Endothelial cell of umbilical vein (primary cell): Measurements from ENCODE around the gene NXN. TPM values are rescaled to one million over a fixed set of nuclear protein-coding genes. Genes with fewer than 3 reads are reported as not detected.

Experiments used
- BruUV-seq: library from RNA; stranded (reverse); fragments of 400-500 nt; replicated peaks from 2 replicates; lab custom pipeline; 2021; lab: Mats Ljungman, UMichigan
- CTCF ChIA-PET: fragments of 300-600, 350-600 bp; sonication (Branson Sonifier 250); formaldehyde crosslinking; loops from one replicate; lab custom pipeline; 2021; ENCODE audit warnings: antibody characterized with exemption, inconsistent platforms; lab: Charles Lee
- POLR2A ChIA-PET: fragments of 300-600, 350-600 bp; sonication (Branson Sonifier 250); formaldehyde crosslinking; loops from one replicate; lab custom pipeline; 2021; ENCODE audit warnings: antibody characterized with exemption, inconsistent platforms; lab: Charles Lee
- DNase-seq: peaks from one replicate; pipeline ENCODE4 v3.0.0-alpha.2; 2011; ENCODE audit warnings: low read depth, low spot score
- FAIRE-seq: peaks from 2 replicates; lab custom pipeline; 2011; peaks lifted over from hg19 to GRCh38; lab: Jason Lieb, UNC
- H2AFZ ChIP-seq: 2 replicates; pipeline ENCODE4 v1.6.0; 2012; ENCODE audit warnings: low read depth, low read length, control low read depth, inconsistent platforms
- H3K27ac ChIP-seq: 2 replicates; pipeline ENCODE4 v1.5.1; 2011; ENCODE audit warnings: low read depth, mild to moderate bottlenecking, control low read depth, low read length, moderate library complexity; ENCODE audit not compliant: insufficient read depth
- H3K27me3 ChIP-seq, 2 experiments: 2 replicates each; pipeline versions ENCODE4 v1.6.0 to v1.6.1; 2011; ENCODE audit warnings: low read length in 2 of 2, mixed read lengths in 1 of 2; ENCODE audit not compliant: control insufficient read depth in 2 of 2, insufficient read depth in 2 of 2
- H3K36me3 ChIP-seq, 2 experiments: 2 replicates in 1 of 2; 3 replicates in 1 of 2; pipeline ENCODE4 v1.5.1; 2011; ENCODE audit warnings: low read length in 2 of 2, mild to moderate bottlenecking in 1 of 2, moderate library complexity in 1 of 2; ENCODE audit not compliant: control insufficient read depth in 2 of 2, insufficient read depth in 2 of 2; ENCODE audit errors: extremely low read depth in 1 of 2
- H3K4me1 ChIP-seq: 3 replicates; pipeline ENCODE4 v1.5.1; 2011; ENCODE audit warnings: mild to moderate bottlenecking, low read length; ENCODE audit not compliant: control insufficient read depth, insufficient read depth; ENCODE audit errors: extremely low read depth
- H3K4me2 ChIP-seq: 2 replicates; pipeline ENCODE4 v1.6.1; 2011; ENCODE audit warnings: low read length, control low read depth, mixed read lengths; ENCODE audit not compliant: insufficient read depth
- H3K4me3 ChIP-seq, 3 experiments: fragments of 200-600 bp in 1 of 3; sonication (generic), shearing (Covaris generic) in 1 of 3; replicated peaks in 1 of 3; 2 replicates each; pipeline ENCODE4 v1.5.1; 2011 to 2016; ENCODE audit warnings: control low read depth in 3 of 3, low read length in 3 of 3, mild to moderate bottlenecking in 2 of 3, inconsistent platforms in 1 of 3, low read depth in 1 of 3, moderate library complexity in 1 of 3; ENCODE audit not compliant: insufficient read depth in 1 of 3
- H3K79me2 ChIP-seq: 2 replicates; pipeline ENCODE4 v1.6.0; 2012; ENCODE audit warnings: low read length, inconsistent platforms; ENCODE audit not compliant: control insufficient read depth, insufficient read depth
- H3K9ac ChIP-seq: replicated peaks from 2 replicates; pipeline ENCODE3; 2011; ENCODE audit warnings: low read length, control low read depth; ENCODE audit not compliant: insufficient read depth; ENCODE audit errors: extremely low read depth
- H3K9me1 ChIP-seq: replicated peaks from 3 replicates; pipeline ENCODE4 v1.6.0; 2011; ENCODE audit warnings: mild to moderate bottlenecking, low read length; ENCODE audit not compliant: control insufficient read depth, insufficient read depth; ENCODE audit errors: extremely low read depth
- H3K9me3 ChIP-seq: replicated peaks from 2 replicates; pipeline ENCODE4 v1.5.1; 2012; ENCODE audit warnings: low read length, inconsistent platforms; ENCODE audit not compliant: control insufficient read depth, insufficient read depth
- H4K20me1 ChIP-seq: replicated peaks from 2 replicates; pipeline ENCODE3; 2011; ENCODE audit warnings: mild to moderate bottlenecking, low read length; ENCODE audit not compliant: control insufficient read depth, insufficient read depth; ENCODE audit errors: extremely low read depth
- CTCF ChIP-seq, 2 donors: IDR thresholded peaks; 1 replicate in 1 of 2; 2 replicates in 1 of 2; pipeline ENCODE4 v1.5.1; 2011; ENCODE audit warnings: low read length in 2 of 2, mild to moderate bottlenecking in 2 of 2, moderate library complexity in 2 of 2, control low read depth in 1 of 2, inconsistent platforms in 1 of 2, low read depth in 1 of 2; ENCODE audit not compliant: insufficient read depth in 1 of 2; ENCODE audit errors: extremely low read depth in 1 of 2
- EZH2 ChIP-seq: IDR thresholded peaks from 2 replicates; pipeline ENCODE4 v1.6.1; 2012; ENCODE audit warnings: borderline replicate concordance, low read depth, mild to moderate bottlenecking, moderate library complexity, low read length, inconsistent platforms; ENCODE audit not compliant: severe bottlenecking
- FOS ChIP-seq: IDR thresholded peaks from 2 replicates; pipeline ENCODE4 v1.6.1; 2011; ENCODE audit warnings: mild to moderate bottlenecking, low read length, moderate library complexity, borderline replicate concordance; ENCODE audit not compliant: insufficient read depth
- GATA2 ChIP-seq: IDR thresholded peaks from 2 replicates; pipeline ENCODE4 v1.7.0; 2011; ENCODE audit warnings: low read depth, mild to moderate bottlenecking, moderate library complexity, mixed read lengths, low read length; ENCODE audit not compliant: insufficient read length, insufficient read depth
- JUN ChIP-seq: IDR thresholded peaks from 2 replicates; pipeline ENCODE4 v1.6.1; 2011; ENCODE audit warnings: borderline replicate concordance, low read depth; ENCODE audit not compliant: insufficient read length, insufficient read depth
- MAX ChIP-seq: IDR thresholded peaks from 2 replicates; pipeline ENCODE4 v1.6.1; 2011; ENCODE audit not compliant: insufficient read depth, insufficient read length
- MYC ChIP-seq: IDR thresholded peaks from one replicate; pipeline ENCODE4 v1.6.1; 2011; ENCODE audit warnings: mild to moderate bottlenecking, low read depth, low read length
- POLR2A ChIP-seq: IDR thresholded peaks from 2 replicates; pipeline ENCODE4 v1.6.1; 2012; ENCODE audit warnings: low read depth, mild to moderate bottlenecking, control low read depth, low read length
- POLR2AphosphoS5 ChIP-seq: IDR thresholded peaks from 2 replicates; pipeline ENCODE4 v1.6.1; 2012; ENCODE audit warnings: low read depth, mild to moderate bottlenecking, control low read depth, low read length, moderate library complexity; ENCODE audit not compliant: insufficient read depth
- dilution Hi-C: fragments of 300-500 bp; cut with MboI; formaldehyde crosslinking; loops from one replicate; pipeline ENCODE4 v1.15.0; 2019; ENCODE audit warnings: low sequenced_read_pairs; ENCODE audit not compliant: extremely low pct_ligation_motif_present
- intact Hi-C: fragments of 100-400 bp; cut with micrococcal nuclease; formaldehyde crosslinking; loops from one replicate; pipeline ENCODE4 v1.10.0; 2022
- polyA plus RNA-seq, 4 experiments: library from polyadenylated mRNA; depleted of rRNA in 3 of 4; stranded (reverse) in 3 of 4; unstranded in 1 of 4; fragments of >200 nt; gene quantifications; 2 replicates each; pipeline versions ENCODE4 v1.2.1 to v1.2.3, GENCODE V29; 2011 to 2012; ENCODE audit warnings: missing spikeins in 1 of 4
- total RNA-seq: library from RNA; stranded (reverse); gene quantifications from 2 replicates; pipeline ENCODE4 v1.2.3, GENCODE V29; 2021

The NXN gene
- total and polyA plus RNA-seq, 2 donors (not counting 3 experiments of a cell fraction or from before 2014, with no cell fraction given), result 69.5 to 77.3 TPM

GRCh38 chr17:869567-870525, 109.7 kb downstream of the NXN start:
- DNase-seq (no peak), FAIRE-seq (no peak)
- H4K20me1 ChIP-seq, result no peaks in the 10 kb centered on the region
- H3K4me3 ChIP-seq, result no peak overlapping the region
- H3K27me3 ChIP-seq, result no peaks in the 10 kb centered on the region
- no peaks in the 10 kb centered on the region for H3K36me3 ChIP-seq
- H2AFZ ChIP-seq, result no peak overlapping the region
- H3K79me2 ChIP-seq, result no peaks in the 10 kb centered on the region
- BruUV-seq, result no TSS peak
- no peak for TF ChIP-seq GATA2
- no peak for TF ChIP-seq EZH2
- TF ChIP-seq FOS, result no peak
- no peak for TF ChIP-seq MAX
- TF ChIP-seq JUN, result no peak
- TF ChIP-seq POLR2AphosphoS5, result no peak
- no peak for TF ChIP-seq CTCF (IDR thresholded peaks at IDR 0.05; ENCODE audit: extremely low read depth in 1 of 2, insufficient read depth in 1 of 2, low read depth in 1 of 2, low read length in 2 of 2)
- TF ChIP-seq POLR2A, result no peak
- no peak for TF ChIP-seq MYC
- CTCF ChIA-PET, result interaction anchor here (1.3 to 1.5 kb wide), 2 partner anchors 10 to 111 kb away, joined by 3 to 11 read pairs; no protein-coding TSS in a partner anchor
- no peak overlapping the region for H3K9ac ChIP-seq
- POLR2A ChIA-PET, result no interaction called here
- no peak overlapping the region for H3K4me2 ChIP-seq
- H3K4me1 ChIP-seq, result no peaks in the 10 kb centered on the region
- no peaks in the 10 kb centered on the region for H3K9me3 ChIP-seq
- H3K9me1 ChIP-seq, result no peaks in the 10 kb centered on the region
- intact Hi-C loops, result no loop called here
- dilution Hi-C loops, result no loop called here
- no peak overlapping the region for H3K27ac ChIP-seq
